DOHH2 (cell line): Measurements from ENCODE around the gene LCK.

Experiments used
- H3F3A ChIP-seq: fragments of 200-600 bp; sonication (generic), shearing (Covaris generic); 2 replicates; pipeline ENCODE4 v1.6.0; 2016; ENCODE audit warnings: antibody characterized with exemption, mild to moderate bottlenecking; ENCODE audit not compliant: control insufficient read depth, insufficient read depth
- H3K27ac ChIP-seq: fragments of 200-600 bp; sonication (generic); 2 replicates; pipeline ENCODE4 v1.5.1; 2014; ENCODE audit warnings: low read depth, mild to moderate bottlenecking, low read length, moderate library complexity
- H3K27me3 ChIP-seq: fragments of 200-600 bp; sonication (generic); 2 replicates; pipeline ENCODE4 v1.6.1; 2014; ENCODE audit warnings: mild to moderate bottlenecking, low read length, mixed read lengths; ENCODE audit not compliant: control insufficient read depth
- H3K36me3 ChIP-seq: fragments of 200-600 bp; sonication (generic); 2 replicates; pipeline ENCODE4 v1.6.1; 2014; ENCODE audit warnings: mild to moderate bottlenecking, low read length, moderate library complexity, mixed read lengths; ENCODE audit not compliant: control insufficient read depth
- H3K4me1 ChIP-seq: fragments of 200-600 bp; sonication (generic); 2 replicates; pipeline ENCODE4 v1.6.1; 2014; ENCODE audit warnings: mild to moderate bottlenecking, low read length, mixed read lengths; ENCODE audit not compliant: control insufficient read depth
- H3K4me2 ChIP-seq: fragments of 200-600 bp; sonication (generic); 2 replicates; pipeline ENCODE4 v1.6.0; 2014; ENCODE audit warnings: mild to moderate bottlenecking, low read length, moderate library complexity
- H3K4me3 ChIP-seq: fragments of 200-600 bp; sonication (generic); 2 replicates; pipeline ENCODE4 v1.5.1; 2014; ENCODE audit warnings: mild to moderate bottlenecking, low read length, mixed read lengths
- H3K79me2 ChIP-seq: fragments of 200-600 bp; sonication (generic); 2 replicates; pipeline ENCODE4 v1.6.1; 2014; ENCODE audit warnings: mild to moderate bottlenecking, low read length, mixed read lengths; ENCODE audit not compliant: control insufficient read depth
- H3K9me2 ChIP-seq: fragments of 200-600 bp; sonication (generic); replicated peaks from 2 replicates; pipeline ENCODE4 v1.6.1; 2014; ENCODE audit warnings: mild to moderate bottlenecking, low read length, mixed read lengths; ENCODE audit not compliant: control insufficient read depth
- H3K9me3 ChIP-seq: fragments of 200-600 bp; sonication (generic); 2 replicates; pipeline ENCODE4 v1.6.1; 2014; ENCODE audit warnings: antibody characterized with exemption, low read length, mixed read lengths; ENCODE audit not compliant: control insufficient read depth, insufficient read depth
- H4K20me1 ChIP-seq: fragments of 200-600 bp; sonication (generic); 2 replicates; pipeline ENCODE4 v1.6.0; 2014; ENCODE audit warnings: low read depth, mild to moderate bottlenecking, antibody characterized with exemption, low read length, moderate library complexity; ENCODE audit not compliant: control insufficient read depth, insufficient read depth
- EZH2phosphoT487 ChIP-seq: fragments of 200-600 bp; sonication (generic); IDR thresholded peaks from 2 replicates; pipeline ENCODE4 v1.6.1; 2017; ENCODE audit warnings: borderline replicate concordance, mild to moderate bottlenecking, antibody characterized with exemption, low read length, moderate library complexity, mixed read lengths
- TF ChIP-seq, protein P1 (sequence below): fragments of 200-600 bp; sonication (generic); IDR thresholded peaks from one replicate; pipeline ENCODE4 v1.5.1; 2014; ENCODE audit warnings: antibody characterized with exemption, mild to moderate bottlenecking, low read depth, low read length; ENCODE audit not compliant: poor library complexity, severe bottlenecking

Gene LCK

DNA sequence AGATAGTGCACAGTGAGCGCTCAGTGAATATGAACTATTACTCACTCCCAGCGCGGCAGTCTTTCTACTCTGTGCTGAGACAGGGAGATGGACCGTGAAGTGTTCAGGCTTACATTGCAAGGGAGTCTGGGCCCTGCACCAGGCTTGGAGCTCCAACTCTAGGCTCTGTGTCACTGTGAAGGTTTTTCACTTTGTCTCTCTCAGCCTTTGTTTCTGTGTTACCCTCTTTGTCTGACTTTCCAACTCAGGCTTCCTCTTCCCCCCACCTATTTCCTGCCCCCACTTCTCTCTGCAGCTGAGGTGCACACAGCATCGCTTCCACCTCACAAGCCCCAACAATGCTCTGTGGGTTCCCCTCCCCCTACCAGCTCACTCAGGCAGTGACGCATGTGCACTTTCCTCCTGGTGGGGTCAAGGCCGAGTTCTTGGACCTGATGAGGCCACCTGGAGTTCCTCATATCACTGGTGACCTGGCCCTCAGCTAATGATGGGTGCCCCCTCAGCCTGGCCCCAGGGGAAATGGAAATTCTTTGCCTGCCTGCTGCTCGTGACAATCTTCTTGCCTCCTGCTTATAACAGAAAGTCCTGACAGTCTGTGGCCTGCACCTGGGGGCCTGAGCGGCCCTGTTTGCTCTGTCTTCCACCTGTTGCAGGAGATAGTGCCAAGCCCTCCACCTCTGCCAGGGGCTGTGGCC is 1.1 kb upstream of the LCK start:
- Histone ChIP-seq H4K20me1 (no peaks in the 10 kb centered on the region), H3K27ac (peak overlapping the region; percentile 100), H3K4me2 (peak overlapping the region; percentile 89), H3K4me1 (peaks cover 96% of the 10 kb centered on the region), H3K79me2 (peaks cover 29% of the 10 kb centered on the region), H3F3A (peaks cover 64% of the 10 kb centered on the region), H3K9me2 (no peaks in the 10 kb centered on the region), H3K27me3 (no peaks in the 10 kb centered on the region), H3K36me3 (peaks cover 13% of the 10 kb centered on the region), H3K4me3 (peak overlapping the region; percentile 77), H3K9me3 (no peaks in the 10 kb centered on the region)
- no peak for TF ChIP-seq EZH2phosphoT487
- TF ChIP-seq, protein P1, sequence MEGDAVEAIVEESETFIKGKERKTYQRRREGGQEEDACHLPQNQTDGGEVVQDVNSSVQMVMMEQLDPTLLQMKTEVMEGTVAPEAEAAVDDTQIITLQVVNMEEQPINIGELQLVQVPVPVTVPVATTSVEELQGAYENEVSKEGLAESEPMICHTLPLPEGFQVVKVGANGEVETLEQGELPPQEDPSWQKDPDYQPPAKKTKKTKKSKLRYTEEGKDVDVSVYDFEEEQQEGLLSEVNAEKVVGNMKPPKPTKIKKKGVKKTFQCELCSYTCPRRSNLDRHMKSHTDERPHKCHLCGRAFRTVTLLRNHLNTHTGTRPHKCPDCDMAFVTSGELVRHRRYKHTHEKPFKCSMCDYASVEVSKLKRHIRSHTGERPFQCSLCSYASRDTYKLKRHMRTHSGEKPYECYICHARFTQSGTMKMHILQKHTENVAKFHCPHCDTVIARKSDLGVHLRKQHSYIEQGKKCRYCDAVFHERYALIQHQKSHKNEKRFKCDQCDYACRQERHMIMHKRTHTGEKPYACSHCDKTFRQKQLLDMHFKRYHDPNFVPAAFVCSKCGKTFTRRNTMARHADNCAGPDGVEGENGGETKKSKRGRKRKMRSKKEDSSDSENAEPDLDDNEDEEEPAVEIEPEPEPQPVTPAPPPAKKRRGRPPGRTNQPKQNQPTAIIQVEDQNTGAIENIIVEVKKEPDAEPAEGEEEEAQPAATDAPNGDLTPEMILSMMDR, result no peak

GRCh38 chr1:32255072-32256071 is 4.3 kb downstream of the LCK start:
- Histone ChIP-seq H3K27me3 (no peaks in the 10 kb centered on the region), H3K4me1 (peaks cover 89% of the 10 kb centered on the region), H3K79me2 (peaks cover 74% of the 10 kb centered on the region), H4K20me1 (no peaks in the 10 kb centered on the region), H3K4me2 (peak overlapping the region; percentile 89), H3K36me3 (peaks cover 31% of the 10 kb centered on the region), H3F3A (peaks cover 51% of the 10 kb centered on the region), H3K9me3 (no peaks in the 10 kb centered on the region), H3K27ac (peak overlapping the region; percentile 100), H3K9me2 (no peaks in the 10 kb centered on the region), H3K4me3 (peak overlapping the region; percentile 77)
- TF ChIP-seq, protein P1, result no peak
- no peak for TF ChIP-seq EZH2phosphoT487

- Histone ChIP-seq H3K27ac (peak overlapping the region; percentile 100), H3K4me2 (peak overlapping the region; percentile 89), H3F3A (peaks cover 40% of the 10 kb centered on the region)
Observed at GRCh38 chr1:32256473-32257226, 5.6 kb downstream of the LCK start.

More at GRCh38 chr1:32256473-32257226, 5.6 kb downstream of the LCK start:
- Histone ChIP-seq H3K27me3 (no peaks in the 10 kb centered on the region), H3K79me2 (peaks cover 84% of the 10 kb centered on the region), H3K4me1 (peaks cover 88% of the 10 kb centered on the region), H3K4me3 (peak overlapping the region; percentile 52), H3K9me2 (no peaks in the 10 kb centered on the region), H3K9me3 (no peaks in the 10 kb centered on the region), H4K20me1 (no peaks in the 10 kb centered on the region), H3K36me3 (peaks cover 25% of the 10 kb centered on the region)
- no peak for TF ChIP-seq EZH2phosphoT487
- TF ChIP-seq, protein P1, result no peak
